ENCODE measurements around the gene GNAT1. TPM values are rescaled to one million over a fixed set of nuclear protein-coding genes. Genes with fewer than 3 reads are reported as not detected.

Gene GNAT1
- total RNA-seq, 1 experiment from 2014 or later: 0.13 TPM

GRCh38 chr3:50155491-50155878 is 35.9 kb upstream of the GNAT1 start:
- H3K4me3 Mint-ChIP-seq: peak overlapping the region; percentile 95
- peak overlapping the region; percentile 84; the same call in 1 of the 2 replicates for H3K27ac Mint-ChIP-seq
- no peak for DNase-seq (ENCODE audit: low spot score)
- CTCF ChIA-PET: interaction anchor here (1.1 to 3.9 kb wide), 10 partner anchors 9 to 91 kb away, joined by 3 to 40 read pairs (median 8); no protein-coding TSS in a partner anchor
- H3K27me3 Mint-ChIP-seq (ENCODE audit: low read depth): peaks cover 26% of the 10 kb centered on the region
- no peak for ATAC-seq
- POLR2A ChIA-PET: interaction anchor here (1.5 kb wide), 1 partner anchor 30 kb away, joined by 4 read pairs; no protein-coding TSS in a partner anchor
- H3K9me3 Mint-ChIP-seq: no peaks in the 10 kb centered on the region
- H3K36me3 Mint-ChIP-seq: peaks cover 8% of the 10 kb centered on the region
- peaks cover 68% of the 10 kb centered on the region for H3K4me1 Mint-ChIP-seq
- TF ChIP-seq CTCF (IDR thresholded peaks at IDR 0.05) (no peak), ERG (CRISPR knock-in tag; IDR thresholded peaks at IDR 0.05) (no peak), ZNF416 (CRISPR knock-in tag; IDR thresholded peaks at IDR 0.05) (no peak), HMGXB4 (CRISPR knock-in tag; IDR thresholded peaks at IDR 0.05) (no peak), SMAD4 (CRISPR knock-in tag; IDR thresholded peaks at IDR 0.05) (no peak), OVOL2 (CRISPR knock-in tag; IDR thresholded peaks at IDR 0.05; ENCODE audit: borderline replicate concordance) (no peak), TEAD4 (CRISPR knock-in tag; IDR thresholded peaks at IDR 0.05) (no peak), NFE2L1 (CRISPR knock-in tag; IDR thresholded peaks at IDR 0.05) (no peak), NR3C1 (CRISPR knock-in tag; conservative IDR thresholded peaks at IDR 0.05; ENCODE audit: low read depth) (no peak), AFF4 (CRISPR knock-in tag; IDR thresholded peaks at IDR 0.05; ENCODE audit: borderline replicate concordance) (no peak), ZNF219 (CRISPR knock-in tag; IDR thresholded peaks at IDR 0.05; ENCODE audit: borderline replicate concordance) (no peak), SMAD3 (CRISPR knock-in tag; IDR thresholded peaks at IDR 0.05; ENCODE audit: borderline replicate concordance) (no peak), JUN (CRISPR knock-in tag; IDR thresholded peaks at IDR 0.05) (no peak), ZNF512 (CRISPR knock-in tag; IDR thresholded peaks at IDR 0.05; ENCODE audit: borderline replicate concordance) (no peak), SOX15 (CRISPR knock-in tag; IDR thresholded peaks at IDR 0.05) (no peak), ARID4B (CRISPR knock-in tag; IDR thresholded peaks at IDR 0.05; ENCODE audit: borderline replicate concordance) (no peak), CREM (CRISPR knock-in tag; IDR thresholded peaks at IDR 0.05) (no peak), KAT7 (CRISPR knock-in tag; IDR thresholded peaks at IDR 0.05; ENCODE audit: borderline replicate concordance) (no peak), PRDM15 (CRISPR knock-in tag; IDR thresholded peaks at IDR 0.05) (no peak)
